GM12892 (cell line): ENCODE results near the gene PAX2.
A peak's percentile ranks its signal among the peaks of the same experiment; 100 is the strongest.

Experiments
- DNase-seq: peaks from one replicate; pipeline ENCODE4 v3.0.0; 2011; ENCODE audit not compliant: insufficient read length
- FAIRE-seq: peaks from 2 replicates; lab custom pipeline; 2011; peaks lifted over from hg19 to GRCh38; lab: Jason Lieb, UNC
- POLR2A ChIP-seq: IDR thresholded peaks from 2 replicates; pipeline ENCODE4 v1.6.1; 2011; ENCODE audit warnings: low read depth, low read length, control low read depth
- POLR2AphosphoS5 ChIP-seq: IDR thresholded peaks from 2 replicates; pipeline ENCODE4 v1.6.1; 2011; ENCODE audit warnings: low read depth, low read length, control low read depth
- TAF1 ChIP-seq: IDR thresholded peaks from 2 replicates; pipeline ENCODE4 v1.6.1; 2011; ENCODE audit warnings: low read depth, mild to moderate bottlenecking, control low read depth, low read length, borderline replicate concordance

Gene PAX2

DNA sequence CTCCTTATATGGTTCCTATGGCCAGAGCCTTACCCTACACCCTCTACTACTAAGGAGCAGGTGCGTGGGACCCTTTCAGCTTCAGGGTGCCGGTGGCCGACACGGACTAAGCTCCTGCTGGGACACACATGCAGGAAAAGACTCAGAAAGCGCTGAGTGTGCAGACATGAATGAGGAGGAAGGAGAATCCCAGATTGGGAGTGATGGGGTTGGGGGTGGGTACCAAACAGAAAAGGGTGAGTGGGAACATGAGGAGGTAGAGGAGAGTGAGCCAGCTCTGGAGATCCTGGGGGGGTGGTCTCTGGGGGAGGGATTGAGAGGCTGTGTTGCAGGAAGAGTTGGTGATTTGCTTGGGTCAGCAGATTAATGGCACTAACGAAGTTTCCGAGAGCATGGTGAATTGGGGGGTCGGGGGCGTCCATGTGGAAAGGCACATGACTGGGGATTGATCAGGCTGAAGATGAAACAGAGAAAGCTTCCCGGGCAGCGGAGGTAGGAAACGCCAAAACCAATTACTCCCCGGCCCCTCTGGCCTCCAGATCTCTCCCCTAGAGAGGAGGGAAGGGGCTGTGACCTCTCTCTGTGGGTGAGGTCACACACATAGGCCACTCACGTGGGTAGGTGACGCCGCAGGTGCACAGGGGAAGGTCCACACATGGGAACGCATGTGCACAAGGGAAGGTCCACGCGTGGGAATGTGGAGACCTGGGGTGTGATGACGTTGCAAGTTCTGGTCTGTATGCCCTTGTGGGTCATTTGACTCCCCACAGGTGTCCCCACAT lies 129.5 kb downstream of the PAX2 start:
- TF ChIP-seq POLR2AphosphoS5 (no peak), POLR2A (no peak), TAF1 (no peak)
- FAIRE-seq: no peak
- no peak for DNase-seq

DNA sequence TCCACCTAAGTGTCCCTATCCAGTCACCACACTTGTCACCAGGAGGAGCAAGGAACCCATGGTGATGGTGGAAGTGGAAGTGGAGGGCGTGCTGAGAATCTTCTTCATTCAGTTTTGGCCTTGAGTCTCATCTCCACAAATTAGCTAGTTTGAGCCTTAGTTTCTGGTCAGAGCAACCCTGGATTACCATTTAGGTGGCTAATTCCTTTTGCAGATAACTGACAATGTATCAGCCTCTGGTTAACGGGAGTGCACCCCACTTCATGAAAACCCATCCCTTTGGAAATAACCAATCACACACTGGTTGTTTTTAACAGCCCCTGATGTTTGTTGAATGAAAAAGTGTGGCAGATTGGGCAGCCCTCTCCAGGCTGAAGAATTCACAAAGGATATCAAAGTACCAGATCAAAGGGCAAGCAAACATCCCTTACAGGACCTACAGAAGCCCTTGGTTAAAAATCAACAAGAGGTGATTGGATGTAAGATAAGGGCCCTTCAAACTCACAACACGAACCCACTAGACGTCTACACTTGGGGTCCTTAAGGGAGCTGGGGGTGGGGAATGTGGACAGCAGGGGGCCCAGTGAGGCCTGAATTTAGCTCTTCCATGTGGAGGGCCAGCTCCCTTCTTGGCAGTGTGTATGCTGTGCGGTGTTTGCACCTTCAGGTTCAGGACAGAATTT lies 130.2 kb downstream of the PAX2 start:
- FAIRE-seq: no peak
- no peak for DNase-seq
- no peak for TF ChIP-seq POLR2A
- TF ChIP-seq TAF1: no peak
- TF ChIP-seq POLR2AphosphoS5: no peak

DNA sequence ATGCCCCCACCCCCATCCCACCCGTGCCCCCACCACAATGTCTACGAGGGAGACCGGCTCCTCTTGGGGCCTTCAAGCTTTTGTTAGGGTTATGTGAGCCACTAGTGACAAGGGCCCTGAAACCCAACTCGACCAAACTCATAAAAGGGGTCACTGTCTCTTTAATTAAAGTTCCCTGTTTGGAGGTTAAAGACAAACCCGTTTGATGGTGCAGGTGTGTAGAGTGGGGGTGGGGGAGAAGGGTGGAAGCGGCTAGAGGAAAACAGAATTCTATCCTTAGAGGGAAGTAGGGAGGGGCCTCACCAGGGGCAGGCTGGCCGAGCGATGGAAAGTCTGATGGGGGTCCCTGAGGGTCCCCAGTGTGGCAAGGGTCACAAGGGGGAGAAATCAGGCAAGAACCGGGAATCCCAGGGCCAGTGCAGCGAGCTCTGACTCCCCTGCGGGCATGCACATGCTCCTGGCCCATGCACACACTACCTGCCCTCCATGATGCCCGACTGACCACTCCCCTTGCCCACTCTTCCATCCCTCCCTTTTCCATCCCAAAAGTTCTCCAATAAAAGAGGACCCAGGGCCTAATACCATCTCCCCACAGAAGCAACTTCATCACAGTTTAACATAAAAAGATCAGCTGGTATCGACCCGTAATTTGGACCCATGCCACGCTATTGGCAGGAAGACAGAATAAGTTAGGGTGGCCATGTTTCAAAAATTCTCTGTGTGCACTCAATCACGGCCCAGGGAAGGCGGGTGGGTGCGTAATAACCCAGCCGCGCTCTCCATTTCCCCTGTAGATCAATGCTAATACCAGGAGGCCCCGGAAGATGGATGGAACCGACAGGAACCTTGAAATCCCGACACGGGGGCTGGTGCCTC lies 131.4 kb downstream of the PAX2 start:
- TF ChIP-seq POLR2A: no peak
- no peak for TF ChIP-seq POLR2AphosphoS5
- TF ChIP-seq TAF1: no peak
- DNase-seq (no peak), FAIRE-seq (no peak)

DNA sequence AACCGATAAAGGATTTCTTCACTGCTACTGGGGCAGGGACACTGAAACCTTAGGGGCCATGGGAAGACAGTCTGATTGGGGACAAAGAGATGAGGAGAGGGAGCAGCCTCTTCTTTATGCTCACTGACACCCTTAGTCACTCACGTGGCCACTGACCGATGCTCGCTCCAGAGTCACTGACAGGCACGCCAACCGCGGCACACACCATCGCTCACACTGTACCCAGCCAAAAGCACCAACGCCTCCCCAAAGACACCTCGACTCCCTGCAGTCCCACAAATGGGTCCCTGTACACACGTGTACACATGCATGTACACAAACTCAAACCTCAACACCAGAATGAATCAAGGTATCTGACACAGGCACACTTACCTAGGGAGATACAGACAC lies 132.1 kb downstream of the PAX2 start:
- FAIRE-seq: no peak
- no peak for TF ChIP-seq POLR2AphosphoS5
- no peak for TF ChIP-seq POLR2A
- TF ChIP-seq TAF1: no peak
- no peak for DNase-seq

DNA sequence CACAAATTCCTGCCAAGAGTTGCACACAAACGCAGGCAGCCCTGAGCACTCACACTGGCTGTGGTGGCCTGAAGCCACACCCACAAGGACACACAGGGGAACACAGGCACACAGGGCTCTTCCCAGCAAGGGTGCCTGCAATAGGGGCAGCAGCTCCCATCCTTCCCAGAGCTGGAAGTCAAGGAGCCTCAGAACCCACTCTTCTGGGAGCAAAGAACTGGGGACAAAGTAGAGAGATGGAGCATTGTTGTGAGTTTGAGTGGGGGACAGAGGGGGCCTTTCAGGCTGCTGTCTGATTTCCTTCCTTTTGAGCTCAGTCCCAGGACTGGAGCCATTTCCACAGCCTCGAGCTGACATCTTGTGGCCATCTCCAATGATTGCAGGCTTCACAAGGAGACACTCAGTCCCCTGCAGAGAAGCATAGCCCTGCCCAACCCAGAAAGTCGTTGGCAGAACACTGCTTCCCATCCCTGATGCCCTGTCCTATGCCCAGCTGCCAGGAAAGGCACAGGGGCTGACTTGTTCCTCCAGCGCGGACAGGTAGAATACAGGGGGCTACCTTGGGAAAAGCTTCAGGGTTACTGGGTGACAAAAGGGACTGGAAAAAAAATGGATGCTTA lies 133.0 kb downstream of the PAX2 start:
- DNase-seq (no peak), FAIRE-seq (peak; percentile 17)
- no peak for TF ChIP-seq TAF1
- TF ChIP-seq POLR2AphosphoS5: no peak
- no peak for TF ChIP-seq POLR2A
